Adrenal gland (tissue), 12 donors: Measurements from ENCODE around the gene ZNF260. TPM values are rescaled to one million over a fixed set of nuclear protein-coding genes. Genes with fewer than 3 reads are reported as not detected.

Source experiments
- DNase-seq, 7 donors: peaks; one replicate each; pipeline ENCODE4 v3.0.0-alpha.2; 2019 to 2020
- H3K27ac ChIP-seq, 5 donors: fragments of 200-600 bp; sonication (generic) in 4 of 5; 1 replicate in 3 of 5; 2 replicates in 2 of 5; pipeline versions ENCODE4 v1.5.1 to v1.8.0; 2016 to 2020; ENCODE audit warnings: mild to moderate bottlenecking in 1 of 5
- H3K27me3 ChIP-seq: fragments of 200-600 bp; 2 replicates; pipeline ENCODE4 v1.8.0; 2021
- H3K36me3 ChIP-seq, 2 donors: fragments of 200-600 bp; replicated peaks in 1 of 2; 1 replicate in 1 of 2; 2 replicates in 1 of 2; pipeline versions ENCODE4 v1.5.1 to v1.8.0; 2018 to 2022
- H3K4me1 ChIP-seq, 2 donors: fragments of 200-600 bp; replicated peaks in 1 of 2; 1 replicate in 1 of 2; 2 replicates in 1 of 2; pipeline versions ENCODE4 v1.5.1 to v1.8.0; 2018 to 2021
- H3K4me3 ChIP-seq, 4 donors: fragments of 200-600 bp; sonication (generic) in 3 of 4; one replicate each; pipeline ENCODE4 v1.5.1; 2016 to 2018
- H3K9me3 ChIP-seq, 3 donors: fragments of 200-600 bp; sonication (generic) in 1 of 3; replicated peaks in 1 of 3; 1 replicate in 2 of 3; 2 replicates in 1 of 3; pipeline versions ENCODE4 v1.5.1 to v1.8.0; 2016 to 2021
- POLR2A ChIP-seq, 2 donors: fragments of 450-650 bp; IDR thresholded peaks; one replicate each; pipeline ENCODE4 v1.6.1; 2017; ENCODE audit warnings: antibody characterized with exemption in 2 of 2, mild to moderate bottlenecking in 2 of 2, moderate library complexity in 1 of 2
- WGBS, 4 donors: extraction: QIAGEN DNeasy Blood & Tissue Kit in 2 of 4; methylation state at CpG; one replicate each; pipeline versions ENCODE4 v1.1.5 to v1.1.7; 2013 to 2017; 5-methylcytosine and 5-hydroxymethylcytosine counted together
- intact Hi-C, 2 donors: fragments of 100-400 bp; cut with DNase I; formaldehyde crosslinking; loops; one replicate each; pipeline versions ENCODE4 v1.14.1 to v1.15.0; 2022 to 2023
- polyA plus RNA-seq, 3 donors: library from polyadenylated mRNA; stranded (reverse); fragments of 200-250 nt in 2 of 3; fragments of 350-450 nt in 1 of 3; fragmentation: Illumina TruSeq in 1 of 3; extraction: RNeasy Lipid Tissue Mini Kit (QIAGEN cat#74804) in 1 of 3; gene quantifications; one replicate each; pipeline ENCODE4 v1.2.3, GENCODE V29; 2013 to 2014
- total RNA-seq, 9 donors: library from RNA; depleted of rRNA in 4 of 9; stranded (reverse); fragments of >200 nt in 4 of 9; fragments of 120-200 nt in 1 of 9; fragmentation: NEBNext Ultra II Directional in 1 of 9; extraction: Animal tissue kit (Norgen Biotek cat#: 25700) in 1 of 9; gene quantifications; one replicate each; pipeline versions ENCODE4 v1.1.0 to v1.2.4, GENCODE V29; 2013 to 2023
- TF ChIP-seq, protein P1 (sequence below), 6 experiments: fragments of 450-650 bp in 4 of 6; fragments of 200-600 bp in 2 of 6; sonication (generic) in 1 of 6; IDR thresholded peaks; 1 replicate in 5 of 6; 2 replicates in 1 of 6; pipeline versions ENCODE4 v1.5.1 to v1.8.0; 2016 to 2021; ENCODE audit warnings: antibody characterized with exemption in 6 of 6, mild to moderate bottlenecking in 2 of 6, moderate library complexity in 1 of 6
- donor health status: healthy with polysubstance abuse.
- donor health status: Bipolar disorder and iron deficiency.
- donor health status: DM: yes; HTN: yes; CAD: no.
- donor health status: DM: no; HTN: no; CAD: no.
- donor health status: DM: no; HTN: no; CAD: no.
- donor health status: DM: yes; HTN: yes; CAD: no.

The ZNF260 gene
- total and polyA plus RNA-seq, 12 donors: 2.2 to 23.3 (median 11.8) TPM

DNA sequence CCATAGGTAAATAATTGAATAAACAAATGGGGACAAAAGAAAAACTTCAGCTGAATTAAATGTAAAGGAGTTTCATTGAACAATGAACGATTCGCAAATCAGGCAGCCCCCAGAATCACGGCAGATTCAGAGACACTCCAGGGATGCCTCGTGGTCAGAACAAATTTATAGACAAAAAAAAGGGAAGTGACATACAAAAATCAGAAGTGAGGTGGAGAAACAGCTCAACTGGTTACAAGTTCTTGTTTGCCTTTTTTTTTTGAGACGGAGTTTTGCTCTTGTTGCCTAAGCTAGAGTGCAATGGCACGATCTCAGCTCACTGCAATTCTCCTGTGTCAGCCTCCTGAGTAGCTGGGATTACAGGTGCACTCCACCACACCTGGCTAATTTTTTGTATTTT is 44.4 kb downstream of the ZNF260 start:
- no peaks in the 10 kb centered on the region for H3K27me3 ChIP-seq
- H3K27ac ChIP-seq: no peak overlapping the region
- H3K4me1 ChIP-seq: peaks cover 0 to 9% of the 10 kb centered on the region in 2 donors
- no peak overlapping the region for H3K4me3 ChIP-seq
- no peak for DNase-seq
- TF ChIP-seq, protein P1, sequence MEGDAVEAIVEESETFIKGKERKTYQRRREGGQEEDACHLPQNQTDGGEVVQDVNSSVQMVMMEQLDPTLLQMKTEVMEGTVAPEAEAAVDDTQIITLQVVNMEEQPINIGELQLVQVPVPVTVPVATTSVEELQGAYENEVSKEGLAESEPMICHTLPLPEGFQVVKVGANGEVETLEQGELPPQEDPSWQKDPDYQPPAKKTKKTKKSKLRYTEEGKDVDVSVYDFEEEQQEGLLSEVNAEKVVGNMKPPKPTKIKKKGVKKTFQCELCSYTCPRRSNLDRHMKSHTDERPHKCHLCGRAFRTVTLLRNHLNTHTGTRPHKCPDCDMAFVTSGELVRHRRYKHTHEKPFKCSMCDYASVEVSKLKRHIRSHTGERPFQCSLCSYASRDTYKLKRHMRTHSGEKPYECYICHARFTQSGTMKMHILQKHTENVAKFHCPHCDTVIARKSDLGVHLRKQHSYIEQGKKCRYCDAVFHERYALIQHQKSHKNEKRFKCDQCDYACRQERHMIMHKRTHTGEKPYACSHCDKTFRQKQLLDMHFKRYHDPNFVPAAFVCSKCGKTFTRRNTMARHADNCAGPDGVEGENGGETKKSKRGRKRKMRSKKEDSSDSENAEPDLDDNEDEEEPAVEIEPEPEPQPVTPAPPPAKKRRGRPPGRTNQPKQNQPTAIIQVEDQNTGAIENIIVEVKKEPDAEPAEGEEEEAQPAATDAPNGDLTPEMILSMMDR (IDR thresholded peaks at IDR 0.05): no peak
- no peak for TF ChIP-seq POLR2A (IDR thresholded peaks at IDR 0.05)
- H3K9me3 ChIP-seq: no peaks in the 10 kb centered on the region
- intact Hi-C loops: loop anchor here in 1 of 2 donors (10.0 kb wide), 1 partner anchor 279 kb away; no protein-coding TSS in a partner anchor
- 91 to 97% (median 93%) methylated on average over 6 of the region's 6 CpGs for WGBS, 4 donors
- no peaks in the 10 kb centered on the region for H3K36me3 ChIP-seq

DNA sequence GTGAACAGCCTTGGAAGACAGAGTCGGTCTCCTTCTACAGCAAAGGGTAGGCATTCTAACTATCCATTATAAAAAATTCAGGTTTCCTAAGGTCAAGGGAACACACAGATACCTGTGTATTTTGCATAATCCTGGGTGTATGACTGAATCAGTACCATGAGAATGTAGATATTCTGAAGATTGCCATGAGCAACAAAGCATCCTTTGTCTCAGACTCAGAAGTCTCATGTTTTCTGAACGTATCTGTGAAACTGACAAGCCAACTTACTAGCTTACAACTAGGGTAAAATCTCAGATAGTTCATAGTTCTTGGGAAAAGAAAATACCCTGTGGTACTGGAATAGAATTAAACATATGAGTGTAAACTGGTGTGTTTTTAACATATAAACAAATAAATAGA is 45.2 kb downstream of the ZNF260 start:
- 76 to 80% (median 77%) methylated on average over 2 of the region's 2 CpGs for WGBS, 4 donors
- TF ChIP-seq, protein P1 (IDR thresholded peaks at IDR 0.05): no peak
- no peak for TF ChIP-seq POLR2A (IDR thresholded peaks at IDR 0.05)
- H3K4me1 ChIP-seq: peaks cover 0 to 1% of the 10 kb centered on the region in 2 donors
- intact Hi-C loops: loop anchor here in 1 of 2 donors (10.0 kb wide), 1 partner anchor 278 kb away; no protein-coding TSS in a partner anchor
- no peaks in the 10 kb centered on the region for H3K27me3 ChIP-seq
- DNase-seq: no peak
- no peak overlapping the region for H3K4me3 ChIP-seq
- H3K9me3 ChIP-seq: no peaks in the 10 kb centered on the region
- H3K36me3 ChIP-seq: no peaks in the 10 kb centered on the region
- H3K27ac ChIP-seq: no peak overlapping the region

Other genes with a start within 250 kb of the ZNF260 start
- 10 to 100 TPM in 1 of 9 donors, 1 to 10 TPM in 8; 2.2 to 10.1 (median 4.4) TPM for gene ZFP14, start 149.1 kb downstream of the ZNF260 start, total RNA-seq
- 1 to 10 TPM; 1.7 to 4.5 (median 3.2) TPM for gene ZFP14, start 149.1 kb downstream of the ZNF260 start, polyA plus RNA-seq
- gene ZFP82, start 109.6 kb downstream of the ZNF260 start, total RNA-seq: 1 to 10 TPM; 2.8 to 6.8 (median 5.1) TPM
- gene ZFP82, start 109.6 kb downstream of the ZNF260 start, polyA plus RNA-seq: 1 to 10 TPM; 2.1 to 5.5 (median 2.7) TPM
- gene ZNF566, start 38.7 kb downstream of the ZNF260 start, total RNA-seq: 10 to 100 TPM in 7 of 9 donors, 1 to 10 TPM in 2; 7.4 to 20.9 (median 13.1) TPM
- 10 to 100 TPM in 2 of 3 donors, 1 to 10 TPM in 1; 9.5 to 12.3 (median 10.6) TPM for gene ZNF566, start 38.7 kb downstream of the ZNF260 start, polyA plus RNA-seq
- 10 to 100 TPM in 8 of 9 donors, 1 to 10 TPM in 1; 6.0 to 21.4 (median 17.2) TPM for gene ZNF529, start 45.0 kb upstream of the ZNF260 start, total RNA-seq
- gene ZNF529, start 45.0 kb upstream of the ZNF260 start, polyA plus RNA-seq: 10 to 100 TPM in 2 of 3 donors, 1 to 10 TPM in 1; 8.1 to 16.1 (median 14.4) TPM
- gene ZNF382, start 77.0 kb upstream of the ZNF260 start, total RNA-seq: 10 to 100 TPM in 6 of 9 donors, 1 to 10 TPM in 3; 7.3 to 20.2 (median 12.0) TPM
- 1 to 10 TPM; 2.8 to 6.5 (median 3.2) TPM for gene ZNF382, start 77.0 kb upstream of the ZNF260 start, polyA plus RNA-seq
- 10 to 100 TPM in 4 of 9 donors, 1 to 10 TPM in 5; 1.3 to 14.8 (median 9.6) TPM for gene ZNF461, start 138.6 kb upstream of the ZNF260 start, total RNA-seq
- gene ZNF461, start 138.6 kb upstream of the ZNF260 start, polyA plus RNA-seq: 10 to 100 TPM in 1 of 3 donors, 1 to 10 TPM in 2; 8.7 to 10.6 (median 9.7) TPM
- 1 to 10 TPM; 3.4 to 8.2 (median 5.2) TPM for gene ZNF567, start 159.3 kb upstream of the ZNF260 start, total RNA-seq
- 1 to 10 TPM; 3.4 to 7.2 (median 6.0) TPM for gene ZNF567, start 159.3 kb upstream of the ZNF260 start, polyA plus RNA-seq
- gene ZNF850, start 244.5 kb upstream of the ZNF260 start, total RNA-seq: 10 to 100 TPM in 1 of 9 donors, 1 to 10 TPM in 8; 2.0 to 11.8 (median 4.0) TPM
- 1 to 10 TPM in 1 of 3 donors, under 1 TPM in 2; 0.34 to 1.1 (median 0.97) TPM for gene ZNF850, start 244.5 kb upstream of the ZNF260 start, polyA plus RNA-seq